MM.1S (cell line): ENCODE measurements around the gene TBX6.

ENCODE experiments used
- DNase-seq: peaks from one replicate; pipeline ENCODE4 v3.0.0-alpha.2; 2015
- H2AFZ ChIP-seq: fragments of 300-600 bp; sonication (generic); 2 replicates; pipeline ENCODE4 v1.6.0; 2016; ENCODE audit warnings: antibody characterized with exemption, low read length
- H3F3A ChIP-seq: fragments of 300-600 bp; sonication (generic); 2 replicates; pipeline ENCODE4 v1.6.1; 2016; ENCODE audit warnings: mild to moderate bottlenecking, antibody characterized with exemption, low read length, moderate library complexity, mixed read lengths; ENCODE audit not compliant: insufficient read depth
- H3K27ac ChIP-seq: fragments of 300-600 bp; sonication (generic); 2 replicates; pipeline ENCODE4 v1.5.1; 2016; ENCODE audit warnings: mild to moderate bottlenecking, low read length
- H3K27me3 ChIP-seq: fragments of 300-600 bp; sonication (generic); replicated peaks from 2 replicates; pipeline ENCODE4 v1.6.0; 2016; ENCODE audit warnings: low read length; ENCODE audit not compliant: insufficient read depth
- H3K36me3 ChIP-seq: fragments of 300-600 bp; sonication (generic); replicated peaks from 2 replicates; pipeline ENCODE4 v1.6.1; 2016; ENCODE audit warnings: mild to moderate bottlenecking, low read length, mixed read lengths; ENCODE audit not compliant: insufficient read depth
- H3K4me1 ChIP-seq: fragments of 300-600 bp; sonication (generic); 2 replicates; pipeline ENCODE4 v1.6.1; 2016; ENCODE audit warnings: low read length, mixed read lengths
- H3K4me2 ChIP-seq: fragments of 300-600 bp; sonication (generic); 2 replicates; pipeline ENCODE4 v1.6.0; 2016; ENCODE audit warnings: low read depth, low read length
- H3K4me3 ChIP-seq: fragments of 300-600 bp; sonication (generic); 2 replicates; pipeline ENCODE4 v1.5.1; 2016; ENCODE audit warnings: low read length, mixed read lengths
- H3K79me2 ChIP-seq: fragments of 300-600 bp; sonication (generic); 2 replicates; pipeline ENCODE4 v1.6.1; 2016; ENCODE audit warnings: mixed run types, low read length, mixed read lengths
- H3K9ac ChIP-seq: fragments of 300-600 bp; sonication (generic); 2 replicates; pipeline ENCODE4 v1.6.1; 2016; ENCODE audit warnings: low read length, mixed read lengths
- H3K9me2 ChIP-seq: fragments of 300-600 bp; sonication (generic); replicated peaks from 2 replicates; pipeline ENCODE4 v1.6.1; 2016; ENCODE audit warnings: mild to moderate bottlenecking, low read length, mixed read lengths; ENCODE audit not compliant: insufficient read depth
- H3K9me3 ChIP-seq: fragments of 300-600 bp; sonication (generic); replicated peaks from 2 replicates; pipeline ENCODE4 v1.6.1; 2016; ENCODE audit warnings: mild to moderate bottlenecking, low read length, mixed read lengths; ENCODE audit not compliant: insufficient read depth
- H4K20me1 ChIP-seq: fragments of 300-600 bp; sonication (generic); 2 replicates; pipeline ENCODE4 v1.6.1; 2016; ENCODE audit warnings: mild to moderate bottlenecking, low read length, moderate library complexity, mixed read lengths; ENCODE audit not compliant: insufficient read depth
- EZH2 ChIP-seq: fragments of 300-600 bp; sonication (generic); optimal IDR thresholded peaks from 2 replicates; pipeline ENCODE3; 2017; ENCODE audit warnings: low read depth, mild to moderate bottlenecking, antibody characterized with exemption, low read length, mixed read lengths
- EZH2phosphoT487 ChIP-seq: fragments of 300-600 bp; sonication (generic); IDR thresholded peaks from 2 replicates; pipeline ENCODE4 v1.6.1; 2018; ENCODE audit warnings: antibody characterized with exemption, low read length
- TF ChIP-seq, protein P1 (sequence below): fragments of 300-600 bp; sonication (generic); IDR thresholded peaks from 2 replicates; pipeline ENCODE4 v1.5.1; 2016; ENCODE audit warnings: antibody characterized with exemption, low read length, mixed read lengths

Gene TBX6

DNA sequence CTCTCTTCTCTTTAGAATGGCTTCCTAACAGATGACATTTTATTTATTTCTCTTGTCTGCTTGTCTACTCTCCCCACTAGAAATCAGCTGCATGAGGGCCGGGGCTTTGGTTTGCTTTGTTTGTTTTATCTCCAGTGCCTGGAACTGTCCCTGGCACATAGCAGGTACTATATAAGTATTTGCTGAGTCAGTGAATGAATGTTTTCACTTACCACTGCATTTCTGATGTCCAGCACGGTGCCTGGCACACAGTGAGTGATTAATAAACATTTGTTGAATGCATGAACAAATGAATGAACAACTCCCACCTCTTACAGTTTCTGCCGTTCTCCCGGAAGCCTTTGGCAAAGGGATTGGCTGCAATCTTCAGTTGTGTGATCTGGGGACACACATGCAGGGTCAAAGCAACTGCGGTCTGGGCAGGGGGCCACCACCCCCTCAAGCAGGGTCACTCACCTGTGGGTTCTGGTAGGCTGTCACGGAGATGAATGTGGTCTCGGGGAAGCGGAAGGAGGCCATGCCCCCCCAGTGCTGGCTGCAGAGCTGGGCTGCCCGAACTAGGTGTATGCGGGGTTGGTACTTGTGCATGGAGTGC, 3.4 kb downstream of the TBX6 start:
- Histone ChIP-seq H3K4me3 (no peak overlapping the region), H2AFZ (no peak overlapping the region)

DNA sequence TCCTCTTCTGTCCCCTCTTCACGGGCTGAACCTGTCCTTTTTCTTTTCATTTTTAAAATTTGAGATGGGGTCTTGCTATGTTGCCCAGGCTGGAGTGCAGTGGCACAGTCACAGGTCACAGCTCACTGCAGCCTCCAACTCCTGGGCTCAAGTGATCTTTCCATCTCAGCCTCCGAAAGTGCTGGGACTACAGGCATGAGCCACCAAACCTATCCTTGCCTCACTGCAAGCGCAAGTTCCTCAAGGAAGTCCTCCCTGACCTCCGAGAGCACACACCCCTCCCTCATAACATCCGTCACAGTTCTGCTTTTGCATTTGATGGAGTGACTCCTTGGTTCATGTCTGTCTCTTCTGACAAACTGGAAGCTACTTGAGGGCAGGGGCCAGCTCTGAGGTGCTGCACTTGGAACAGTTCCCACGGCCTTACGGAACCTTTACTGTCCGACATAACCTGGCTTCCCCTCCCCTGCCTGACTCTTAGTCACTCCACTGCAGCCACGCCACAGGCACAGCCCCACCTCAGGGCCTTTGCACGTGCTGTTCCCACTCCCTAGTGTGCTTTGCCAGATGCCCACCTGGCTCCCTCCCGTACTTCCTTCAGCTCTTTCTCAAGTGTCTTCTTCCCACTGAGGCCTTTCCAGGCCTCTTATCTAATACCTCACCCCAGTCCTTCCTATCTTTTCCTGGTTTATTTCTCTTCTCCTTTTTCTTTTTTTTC, 4.4 kb downstream of the TBX6 start:
- no peaks in the 10 kb centered on the region for H3K4me1 ChIP-seq
- DNase-seq, result no peak
- H3K4me2 ChIP-seq, result no peak overlapping the region
- no peak overlapping the region for H3K9ac ChIP-seq
- H3K9me2 ChIP-seq, result no peaks in the 10 kb centered on the region
- H3K79me2 ChIP-seq, result no peaks in the 10 kb centered on the region
- H4K20me1 ChIP-seq, result no peaks in the 10 kb centered on the region
- H3K9me3 ChIP-seq, result no peaks in the 10 kb centered on the region
- TF ChIP-seq, protein P1, sequence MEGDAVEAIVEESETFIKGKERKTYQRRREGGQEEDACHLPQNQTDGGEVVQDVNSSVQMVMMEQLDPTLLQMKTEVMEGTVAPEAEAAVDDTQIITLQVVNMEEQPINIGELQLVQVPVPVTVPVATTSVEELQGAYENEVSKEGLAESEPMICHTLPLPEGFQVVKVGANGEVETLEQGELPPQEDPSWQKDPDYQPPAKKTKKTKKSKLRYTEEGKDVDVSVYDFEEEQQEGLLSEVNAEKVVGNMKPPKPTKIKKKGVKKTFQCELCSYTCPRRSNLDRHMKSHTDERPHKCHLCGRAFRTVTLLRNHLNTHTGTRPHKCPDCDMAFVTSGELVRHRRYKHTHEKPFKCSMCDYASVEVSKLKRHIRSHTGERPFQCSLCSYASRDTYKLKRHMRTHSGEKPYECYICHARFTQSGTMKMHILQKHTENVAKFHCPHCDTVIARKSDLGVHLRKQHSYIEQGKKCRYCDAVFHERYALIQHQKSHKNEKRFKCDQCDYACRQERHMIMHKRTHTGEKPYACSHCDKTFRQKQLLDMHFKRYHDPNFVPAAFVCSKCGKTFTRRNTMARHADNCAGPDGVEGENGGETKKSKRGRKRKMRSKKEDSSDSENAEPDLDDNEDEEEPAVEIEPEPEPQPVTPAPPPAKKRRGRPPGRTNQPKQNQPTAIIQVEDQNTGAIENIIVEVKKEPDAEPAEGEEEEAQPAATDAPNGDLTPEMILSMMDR, result no peak
- TF ChIP-seq EZH2phosphoT487 (no peak), EZH2 (no peak)
- no peaks in the 10 kb centered on the region for H3K27me3 ChIP-seq
- H3F3A ChIP-seq, result peaks cover 4% of the 10 kb centered on the region; the same call in 1 of the 2 replicates
- no peak overlapping the region for H3K4me3 ChIP-seq
- H3K36me3 ChIP-seq, result no peaks in the 10 kb centered on the region
- H2AFZ ChIP-seq, result no peak overlapping the region
- no peak overlapping the region for H3K27ac ChIP-seq

More for the DNA sequence above, 3.4 kb downstream of the TBX6 start:
- H3K9me3 ChIP-seq, result no peaks in the 10 kb centered on the region
- H4K20me1 ChIP-seq, result no peaks in the 10 kb centered on the region
- no peak for DNase-seq
- H3K4me1 ChIP-seq, result peaks cover 8% of the 10 kb centered on the region
- TF ChIP-seq, protein P1, result no peak
- TF ChIP-seq EZH2 (no peak), EZH2phosphoT487 (no peak)
- no peak overlapping the region for H3K9ac ChIP-seq
- no peaks in the 10 kb centered on the region for H3K9me2 ChIP-seq
- peaks cover 13% of the 10 kb centered on the region for H3F3A ChIP-seq
- H3K4me2 ChIP-seq, result no peak overlapping the region
- H3K27ac ChIP-seq, result no peak overlapping the region
- H3K79me2 ChIP-seq, result no peaks in the 10 kb centered on the region
- no peaks in the 10 kb centered on the region for H3K27me3 ChIP-seq
- H3K36me3 ChIP-seq, result no peaks in the 10 kb centered on the region

DNA sequence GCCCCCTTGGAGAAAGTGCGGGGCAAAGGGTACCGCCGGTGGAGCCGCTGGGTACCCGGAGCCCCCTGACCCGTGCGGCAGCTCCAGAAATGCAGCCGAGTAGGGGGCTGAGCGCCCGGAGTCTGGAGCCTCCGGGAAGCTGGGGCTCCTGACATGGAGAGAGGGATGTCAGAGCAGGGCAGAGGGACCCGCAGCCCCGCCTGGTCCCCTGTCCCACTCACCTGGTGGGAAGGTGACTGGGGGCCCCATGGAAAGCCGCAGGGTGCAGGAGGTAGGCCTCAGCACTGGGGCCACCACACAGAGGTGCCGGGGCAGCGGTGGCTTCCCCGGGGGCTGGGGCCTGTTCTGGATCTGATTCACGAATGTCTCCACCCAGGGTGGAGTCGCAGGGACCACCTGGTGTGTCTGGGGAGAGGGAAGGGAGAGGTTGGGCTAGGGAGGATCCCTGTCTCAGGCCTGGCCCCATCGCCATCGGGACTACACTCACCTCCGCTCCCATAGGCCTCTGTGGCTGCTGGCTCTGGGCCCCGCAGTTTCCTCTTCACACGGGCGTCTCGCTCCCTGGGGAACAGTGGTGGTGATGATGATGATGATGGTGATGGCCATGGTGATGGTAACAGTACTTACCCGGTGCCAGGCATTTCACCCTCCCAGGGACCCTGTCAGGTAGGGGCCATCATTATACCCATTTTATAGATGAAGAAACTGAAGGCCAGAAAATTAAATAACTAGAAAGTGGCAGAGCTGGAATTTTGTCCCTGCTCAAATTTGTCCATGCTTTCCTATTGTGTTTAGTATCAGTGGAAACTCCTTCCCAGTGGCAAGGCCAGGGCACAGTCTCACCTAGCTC, 5.2 kb downstream of the TBX6 start:
- Histone ChIP-seq H3K79me2 (no peaks in the 10 kb centered on the region), H3K4me2 (no peak overlapping the region), H4K20me1 (no peaks in the 10 kb centered on the region), H3F3A (no peaks in the 10 kb centered on the region; the same call in 1 of the 2 replicates), H2AFZ (no peak overlapping the region), H3K9me3 (no peaks in the 10 kb centered on the region), H3K4me1 (no peaks in the 10 kb centered on the region), H3K9ac (no peak overlapping the region), H3K4me3 (no peak overlapping the region), H3K36me3 (no peaks in the 10 kb centered on the region), H3K27ac (no peak overlapping the region), H3K27me3 (no peaks in the 10 kb centered on the region), H3K9me2 (no peaks in the 10 kb centered on the region)
- no peak for DNase-seq
- TF ChIP-seq EZH2phosphoT487, result no peak
- TF ChIP-seq, protein P1, result no peak
- TF ChIP-seq EZH2, result no peak
